Neural progenitor cell (in vitro differentiated cells): ENCODE data around the gene PANK4.

ENCODE experiments used
- EZH2 ChIP-seq: fragments of 200-600 bp; sonication (generic); IDR thresholded peaks from 2 replicates; pipeline ENCODE4 v1.6.1; 2017; ENCODE audit warnings: antibody characterized with exemption, mild to moderate bottlenecking, moderate library complexity
- TF ChIP-seq, protein P1 (sequence below): fragments of 200-600 bp; sonication (generic); IDR thresholded peaks from 2 replicates; pipeline ENCODE4 v1.5.1; 2017; ENCODE audit warnings: antibody characterized with exemption, mild to moderate bottlenecking

DNA sequence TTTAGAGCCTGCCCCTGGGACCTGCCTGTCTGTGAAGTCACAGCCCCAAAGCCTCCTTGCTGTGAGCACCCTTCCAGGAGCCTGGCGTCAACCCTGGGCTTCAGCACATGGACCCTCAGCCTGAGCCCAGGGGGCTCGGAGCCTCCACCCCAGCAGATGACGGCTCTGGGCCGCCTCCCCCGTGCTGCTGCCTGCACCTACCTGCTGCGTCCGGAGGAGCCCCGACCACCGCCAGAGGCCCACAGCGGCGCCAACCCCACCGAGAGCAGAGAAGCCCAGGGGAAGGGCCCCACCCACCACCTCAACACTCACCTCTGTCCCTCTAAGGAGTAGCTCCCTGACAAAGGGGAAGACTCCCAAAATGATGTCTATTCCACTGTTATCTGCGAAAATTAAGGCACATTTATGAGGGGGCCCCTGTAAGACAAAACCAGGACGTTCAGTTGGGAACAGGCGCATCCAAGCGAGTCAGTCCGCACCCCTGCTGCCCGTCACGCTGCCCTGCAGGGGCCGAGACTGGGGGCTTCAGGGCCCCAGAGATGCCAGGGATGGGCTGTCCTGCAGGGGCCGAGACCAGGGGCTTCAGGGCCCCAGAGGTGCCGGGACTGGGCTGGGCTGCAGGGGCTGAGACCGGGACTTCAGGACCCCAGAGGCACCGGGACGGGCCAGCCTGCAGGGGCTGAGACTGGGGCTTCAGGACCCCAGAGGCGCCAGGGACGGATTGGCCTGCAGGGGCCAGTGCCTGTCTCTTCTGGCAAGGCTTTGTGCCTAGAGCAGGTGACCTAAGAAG lies 15.8 kb downstream of the PANK4 start:
- TF ChIP-seq, protein P1, sequence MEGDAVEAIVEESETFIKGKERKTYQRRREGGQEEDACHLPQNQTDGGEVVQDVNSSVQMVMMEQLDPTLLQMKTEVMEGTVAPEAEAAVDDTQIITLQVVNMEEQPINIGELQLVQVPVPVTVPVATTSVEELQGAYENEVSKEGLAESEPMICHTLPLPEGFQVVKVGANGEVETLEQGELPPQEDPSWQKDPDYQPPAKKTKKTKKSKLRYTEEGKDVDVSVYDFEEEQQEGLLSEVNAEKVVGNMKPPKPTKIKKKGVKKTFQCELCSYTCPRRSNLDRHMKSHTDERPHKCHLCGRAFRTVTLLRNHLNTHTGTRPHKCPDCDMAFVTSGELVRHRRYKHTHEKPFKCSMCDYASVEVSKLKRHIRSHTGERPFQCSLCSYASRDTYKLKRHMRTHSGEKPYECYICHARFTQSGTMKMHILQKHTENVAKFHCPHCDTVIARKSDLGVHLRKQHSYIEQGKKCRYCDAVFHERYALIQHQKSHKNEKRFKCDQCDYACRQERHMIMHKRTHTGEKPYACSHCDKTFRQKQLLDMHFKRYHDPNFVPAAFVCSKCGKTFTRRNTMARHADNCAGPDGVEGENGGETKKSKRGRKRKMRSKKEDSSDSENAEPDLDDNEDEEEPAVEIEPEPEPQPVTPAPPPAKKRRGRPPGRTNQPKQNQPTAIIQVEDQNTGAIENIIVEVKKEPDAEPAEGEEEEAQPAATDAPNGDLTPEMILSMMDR: no peak
- no peak for TF ChIP-seq EZH2
